Neural progenitor cell (in vitro differentiated cells): ENCODE data around the gene IGSF21.

Experiments
- EZH2 ChIP-seq: fragments of 200-600 bp; sonication (generic); IDR thresholded peaks from 2 replicates; pipeline ENCODE4 v1.6.1; 2017; ENCODE audit warnings: antibody characterized with exemption, mild to moderate bottlenecking, moderate library complexity
- EZH2phosphoT487 ChIP-seq: fragments of 200-600 bp; sonication (generic); IDR thresholded peaks from 2 replicates; pipeline ENCODE4 v1.6.1; 2017; ENCODE audit warnings: antibody characterized with exemption
- TF ChIP-seq, protein P1 (sequence below): fragments of 200-600 bp; sonication (generic); IDR thresholded peaks from 2 replicates; pipeline ENCODE4 v1.5.1; 2017; ENCODE audit warnings: antibody characterized with exemption, mild to moderate bottlenecking

DNA sequence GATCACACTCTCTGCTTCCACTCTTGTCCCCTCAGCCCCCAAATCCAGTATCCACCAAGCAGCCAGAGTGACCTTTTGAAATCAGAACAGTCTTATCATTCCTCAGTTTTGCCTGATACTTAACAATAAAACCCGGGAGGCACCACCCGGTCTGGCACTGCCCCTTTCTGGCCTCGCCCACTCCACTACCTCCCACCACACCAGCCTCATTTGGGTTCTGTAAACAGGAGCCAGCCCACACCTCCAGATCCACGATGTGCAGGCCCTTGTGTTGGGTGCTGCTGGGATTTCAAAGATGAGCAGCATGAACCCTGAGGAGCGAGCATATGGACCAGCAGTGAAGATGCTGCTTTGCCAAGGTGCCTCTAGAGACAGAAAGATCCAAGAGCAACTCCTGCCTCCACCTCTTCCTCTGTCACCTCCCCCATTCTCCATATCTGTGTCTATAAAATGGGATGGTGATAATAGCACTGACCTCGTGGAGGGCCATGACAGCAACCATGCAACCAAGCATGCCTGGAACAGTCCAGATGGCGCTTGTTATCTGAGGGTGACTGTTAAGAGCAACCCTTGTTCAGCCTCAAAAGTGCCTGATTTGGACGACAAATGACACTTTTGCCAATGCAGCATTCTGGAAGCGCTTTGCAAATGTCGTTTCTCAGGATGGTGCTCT lies 136.0 kb downstream of the IGSF21 start:
- TF ChIP-seq, protein P1, sequence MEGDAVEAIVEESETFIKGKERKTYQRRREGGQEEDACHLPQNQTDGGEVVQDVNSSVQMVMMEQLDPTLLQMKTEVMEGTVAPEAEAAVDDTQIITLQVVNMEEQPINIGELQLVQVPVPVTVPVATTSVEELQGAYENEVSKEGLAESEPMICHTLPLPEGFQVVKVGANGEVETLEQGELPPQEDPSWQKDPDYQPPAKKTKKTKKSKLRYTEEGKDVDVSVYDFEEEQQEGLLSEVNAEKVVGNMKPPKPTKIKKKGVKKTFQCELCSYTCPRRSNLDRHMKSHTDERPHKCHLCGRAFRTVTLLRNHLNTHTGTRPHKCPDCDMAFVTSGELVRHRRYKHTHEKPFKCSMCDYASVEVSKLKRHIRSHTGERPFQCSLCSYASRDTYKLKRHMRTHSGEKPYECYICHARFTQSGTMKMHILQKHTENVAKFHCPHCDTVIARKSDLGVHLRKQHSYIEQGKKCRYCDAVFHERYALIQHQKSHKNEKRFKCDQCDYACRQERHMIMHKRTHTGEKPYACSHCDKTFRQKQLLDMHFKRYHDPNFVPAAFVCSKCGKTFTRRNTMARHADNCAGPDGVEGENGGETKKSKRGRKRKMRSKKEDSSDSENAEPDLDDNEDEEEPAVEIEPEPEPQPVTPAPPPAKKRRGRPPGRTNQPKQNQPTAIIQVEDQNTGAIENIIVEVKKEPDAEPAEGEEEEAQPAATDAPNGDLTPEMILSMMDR = no peak
- TF ChIP-seq EZH2 (no peak), EZH2phosphoT487 (no peak)
